WTC11 (cell line): ENCODE measurements around the gene ADD2.

Experiments
- CBFB ChIP-seq: sonication (generic); formaldehyde crosslinking; IDR thresholded peaks from 2 replicates; pipeline ENCODE4 v1.8.1; 2022; ENCODE audit warnings: mild to moderate bottlenecking, low read depth, missing genetic modification reagents
- ZBTB43 ChIP-seq: sonication (generic); formaldehyde crosslinking; IDR thresholded peaks from 2 replicates; pipeline ENCODE4 v1.8.1; 2023; ENCODE audit warnings: mild to moderate bottlenecking, missing genetic modification reagents
- ZNF219 ChIP-seq: sonication (generic); formaldehyde crosslinking; IDR thresholded peaks from 2 replicates; pipeline ENCODE4 v1.8.0; 2023; ENCODE audit warnings: missing genetic modification reagents, mild to moderate bottlenecking, borderline replicate concordance
- ZNF416 ChIP-seq: fragments of 250-450 bp; sonication (Bioruptor Pico); IDR thresholded peaks from 2 replicates; pipeline ENCODE4 v1.9.0; 2021; ENCODE audit warnings: mild to moderate bottlenecking, inconsistent platforms
- TF ChIP-seq, protein P1 (sequence below): fragments of 200-600 bp; IDR thresholded peaks from 2 replicates; pipeline ENCODE4 v1.8.0; 2022; ENCODE audit warnings: antibody characterized with exemption
- TF ChIP-seq, protein P2 (sequence below): sonication (generic); formaldehyde crosslinking; IDR thresholded peaks from 2 replicates; pipeline ENCODE4 v1.8.1; 2022; ENCODE audit warnings: low read depth, mild to moderate bottlenecking, moderate library complexity, missing genetic modification reagents, borderline replicate concordance

- TF ChIP-seq, protein P1, sequence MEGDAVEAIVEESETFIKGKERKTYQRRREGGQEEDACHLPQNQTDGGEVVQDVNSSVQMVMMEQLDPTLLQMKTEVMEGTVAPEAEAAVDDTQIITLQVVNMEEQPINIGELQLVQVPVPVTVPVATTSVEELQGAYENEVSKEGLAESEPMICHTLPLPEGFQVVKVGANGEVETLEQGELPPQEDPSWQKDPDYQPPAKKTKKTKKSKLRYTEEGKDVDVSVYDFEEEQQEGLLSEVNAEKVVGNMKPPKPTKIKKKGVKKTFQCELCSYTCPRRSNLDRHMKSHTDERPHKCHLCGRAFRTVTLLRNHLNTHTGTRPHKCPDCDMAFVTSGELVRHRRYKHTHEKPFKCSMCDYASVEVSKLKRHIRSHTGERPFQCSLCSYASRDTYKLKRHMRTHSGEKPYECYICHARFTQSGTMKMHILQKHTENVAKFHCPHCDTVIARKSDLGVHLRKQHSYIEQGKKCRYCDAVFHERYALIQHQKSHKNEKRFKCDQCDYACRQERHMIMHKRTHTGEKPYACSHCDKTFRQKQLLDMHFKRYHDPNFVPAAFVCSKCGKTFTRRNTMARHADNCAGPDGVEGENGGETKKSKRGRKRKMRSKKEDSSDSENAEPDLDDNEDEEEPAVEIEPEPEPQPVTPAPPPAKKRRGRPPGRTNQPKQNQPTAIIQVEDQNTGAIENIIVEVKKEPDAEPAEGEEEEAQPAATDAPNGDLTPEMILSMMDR: no peak
- TF ChIP-seq CBFB (CRISPR knock-in tag): no peak
- TF ChIP-seq ZNF416 (CRISPR knock-in tag): no peak
- TF ChIP-seq ZNF219 (CRISPR knock-in tag): no peak
- TF ChIP-seq, protein P2, sequence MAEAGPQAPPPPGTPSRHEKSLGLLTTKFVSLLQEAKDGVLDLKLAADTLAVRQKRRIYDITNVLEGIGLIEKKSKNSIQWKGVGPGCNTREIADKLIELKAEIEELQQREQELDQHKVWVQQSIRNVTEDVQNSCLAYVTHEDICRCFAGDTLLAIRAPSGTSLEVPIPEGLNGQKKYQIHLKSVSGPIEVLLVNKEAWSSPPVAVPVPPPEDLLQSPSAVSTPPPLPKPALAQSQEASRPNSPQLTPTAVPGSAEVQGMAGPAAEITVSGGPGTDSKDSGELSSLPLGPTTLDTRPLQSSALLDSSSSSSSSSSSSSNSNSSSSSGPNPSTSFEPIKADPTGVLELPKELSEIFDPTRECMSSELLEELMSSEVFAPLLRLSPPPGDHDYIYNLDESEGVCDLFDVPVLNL (CRISPR knock-in tag): no peak
- TF ChIP-seq ZBTB43 (CRISPR knock-in tag): no peak
Measured at GRCh38 chr2:70712916-70713315, 55.1 kb downstream of the ADD2 start.
